Loucy (cell line): ENCODE results near the gene NAB2.

Experiments
- EZH2phosphoT487 ChIP-seq: fragments of 200-600 bp; IDR thresholded peaks from 2 replicates; pipeline ENCODE4 v1.6.1; 2018; ENCODE audit warnings: antibody characterized with exemption, mild to moderate bottlenecking, moderate library complexity, borderline replicate concordance
- TF ChIP-seq, protein P1 (sequence below): fragments of 200-600 bp; sonication (generic); conservative IDR thresholded peaks from 2 replicates; pipeline ENCODE4 v1.5.1; 2014; ENCODE audit warnings: mild to moderate bottlenecking, antibody characterized with exemption, low read length

DNA sequence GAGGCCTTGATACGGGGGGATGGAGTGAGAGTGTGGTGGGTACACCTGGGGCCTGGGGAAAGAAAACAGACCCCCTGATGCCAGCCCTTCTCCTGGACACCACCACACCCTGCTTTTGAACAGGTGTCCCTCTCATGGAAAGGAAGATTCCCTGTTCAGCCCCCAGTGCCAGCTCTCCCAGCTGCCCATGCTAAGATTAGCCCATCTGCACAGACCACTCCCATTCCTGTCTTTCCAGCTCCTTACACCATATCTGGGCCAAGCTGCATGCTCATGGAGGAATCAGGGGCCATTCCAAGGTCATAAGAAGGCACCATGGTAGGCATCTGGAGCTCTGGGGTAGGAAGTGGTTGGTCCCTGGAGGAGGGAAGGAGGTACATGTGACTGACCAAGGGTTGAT, 9.6 kb downstream of the NAB2 start:
- TF ChIP-seq, protein P1, sequence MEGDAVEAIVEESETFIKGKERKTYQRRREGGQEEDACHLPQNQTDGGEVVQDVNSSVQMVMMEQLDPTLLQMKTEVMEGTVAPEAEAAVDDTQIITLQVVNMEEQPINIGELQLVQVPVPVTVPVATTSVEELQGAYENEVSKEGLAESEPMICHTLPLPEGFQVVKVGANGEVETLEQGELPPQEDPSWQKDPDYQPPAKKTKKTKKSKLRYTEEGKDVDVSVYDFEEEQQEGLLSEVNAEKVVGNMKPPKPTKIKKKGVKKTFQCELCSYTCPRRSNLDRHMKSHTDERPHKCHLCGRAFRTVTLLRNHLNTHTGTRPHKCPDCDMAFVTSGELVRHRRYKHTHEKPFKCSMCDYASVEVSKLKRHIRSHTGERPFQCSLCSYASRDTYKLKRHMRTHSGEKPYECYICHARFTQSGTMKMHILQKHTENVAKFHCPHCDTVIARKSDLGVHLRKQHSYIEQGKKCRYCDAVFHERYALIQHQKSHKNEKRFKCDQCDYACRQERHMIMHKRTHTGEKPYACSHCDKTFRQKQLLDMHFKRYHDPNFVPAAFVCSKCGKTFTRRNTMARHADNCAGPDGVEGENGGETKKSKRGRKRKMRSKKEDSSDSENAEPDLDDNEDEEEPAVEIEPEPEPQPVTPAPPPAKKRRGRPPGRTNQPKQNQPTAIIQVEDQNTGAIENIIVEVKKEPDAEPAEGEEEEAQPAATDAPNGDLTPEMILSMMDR: no peak
- TF ChIP-seq EZH2phosphoT487: no peak
